Measurements from ENCODE around the gene NUMBL.
A peak's percentile ranks its signal among the peaks of the same experiment; 100 is the strongest.
"Not testable (repeated sequence)": the region's sequence is repeated elsewhere in the genome, so short reads cannot be mapped to it uniquely, and the experiment has no call there.

Gene NUMBL

DNA sequence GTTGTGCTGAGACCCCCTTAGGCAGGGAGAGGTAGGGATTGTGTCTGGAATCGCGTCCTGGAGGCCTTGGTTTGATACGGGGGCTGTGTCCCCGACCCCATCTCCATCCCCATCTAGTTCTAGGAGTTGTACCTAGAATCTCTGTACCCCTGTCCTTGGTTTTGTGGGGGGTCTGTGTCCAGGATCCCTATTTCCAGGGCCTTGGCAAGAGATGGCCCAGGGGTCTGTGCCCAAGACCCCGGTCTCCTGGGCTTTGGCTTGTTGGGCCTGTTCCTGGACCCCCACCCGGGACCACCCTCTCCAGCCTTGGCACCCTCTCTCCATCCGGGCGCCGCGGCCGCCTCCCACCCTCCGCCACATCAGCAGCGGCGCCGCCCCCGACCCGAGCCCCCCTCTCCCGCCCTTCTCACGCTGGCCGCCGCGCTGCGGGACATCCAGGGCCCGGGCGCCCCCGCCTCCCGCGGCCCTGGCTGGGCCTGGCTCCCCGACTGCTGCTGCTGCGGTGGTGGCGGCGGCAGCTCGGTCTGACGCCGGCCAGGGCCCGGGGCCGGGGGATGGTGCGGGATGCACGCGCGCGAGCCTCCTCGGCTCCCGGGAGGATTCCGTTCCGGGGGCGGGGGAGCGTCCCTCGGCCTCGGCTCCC, at the start of gene NUMBL:
TSS of gene NUMBL (minus strand) at position 602 of the 643 bp plus-strand sequence. CDS start at position 434, 168 bp downstream.
- DNase-seq (ENCODE audit: low spot score): no peak

DNA sequence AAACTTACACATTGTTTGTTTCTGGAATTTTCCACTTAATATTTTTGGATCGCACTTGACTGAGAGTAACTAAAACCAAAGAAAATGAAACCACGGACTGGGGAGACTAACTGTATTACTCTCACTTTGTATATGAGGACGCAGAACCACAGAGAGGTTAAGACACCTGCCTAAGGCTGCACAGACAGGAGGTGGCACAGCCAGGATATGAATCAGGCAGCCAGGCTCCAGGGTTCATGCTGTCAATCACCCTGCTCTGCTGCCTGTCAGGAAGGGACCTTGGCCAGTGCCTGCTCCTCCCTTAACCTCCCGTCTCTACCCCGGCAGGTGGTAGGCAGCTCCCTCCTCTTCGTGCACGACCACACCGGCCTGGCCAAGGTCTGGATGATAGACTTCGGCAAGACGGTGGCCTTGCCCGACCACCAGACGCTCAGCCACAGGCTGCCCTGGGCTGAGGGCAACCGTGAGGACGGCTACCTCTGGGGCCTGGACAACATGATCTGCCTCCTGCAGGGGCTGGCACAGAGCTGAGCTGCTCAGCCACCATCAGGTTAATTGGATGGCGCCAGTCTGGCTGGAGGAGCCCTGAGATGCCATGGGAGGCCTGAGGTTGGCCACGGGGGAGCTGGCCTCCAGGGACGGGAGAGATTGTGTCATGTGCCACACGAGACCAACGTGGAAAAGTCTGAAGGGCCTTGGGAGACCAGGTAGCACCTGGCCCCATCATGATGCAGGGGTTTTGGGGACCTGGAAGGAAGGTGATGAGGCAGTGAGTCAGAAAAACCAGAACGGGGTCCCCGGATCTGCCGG, 48.8 kb upstream of the NUMBL start:
- DNase-seq (ENCODE audit: low spot score): no peak

DNA sequence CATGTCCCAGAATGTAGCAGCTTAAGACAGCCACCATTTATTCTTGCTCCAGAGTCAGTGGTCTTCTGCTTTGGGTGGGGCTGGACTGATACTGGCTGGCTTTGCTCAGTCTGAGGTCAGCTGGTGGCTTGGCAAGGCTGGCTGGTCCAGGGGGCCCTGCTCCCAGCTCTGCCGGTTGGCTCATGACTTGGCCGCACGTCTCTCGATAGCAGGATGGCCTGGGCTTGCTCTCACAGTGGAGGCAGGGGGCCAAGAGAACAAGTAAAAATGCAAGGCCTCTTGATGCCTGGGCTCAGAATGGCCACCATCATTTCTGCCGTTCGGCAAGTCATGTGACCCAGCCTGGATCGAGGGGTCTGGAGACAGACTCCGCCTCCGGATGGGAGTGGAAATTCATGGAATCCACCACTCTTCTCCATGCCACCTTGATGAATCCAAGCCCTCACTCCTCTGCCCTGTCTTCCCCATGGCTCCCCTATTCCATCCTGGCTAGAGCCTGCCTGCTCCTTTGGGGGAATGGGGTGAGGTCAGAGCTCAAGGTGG, 46.7 kb upstream of the NUMBL start:
- no peak for DNase-seq (ENCODE audit: low spot score)

DNA sequence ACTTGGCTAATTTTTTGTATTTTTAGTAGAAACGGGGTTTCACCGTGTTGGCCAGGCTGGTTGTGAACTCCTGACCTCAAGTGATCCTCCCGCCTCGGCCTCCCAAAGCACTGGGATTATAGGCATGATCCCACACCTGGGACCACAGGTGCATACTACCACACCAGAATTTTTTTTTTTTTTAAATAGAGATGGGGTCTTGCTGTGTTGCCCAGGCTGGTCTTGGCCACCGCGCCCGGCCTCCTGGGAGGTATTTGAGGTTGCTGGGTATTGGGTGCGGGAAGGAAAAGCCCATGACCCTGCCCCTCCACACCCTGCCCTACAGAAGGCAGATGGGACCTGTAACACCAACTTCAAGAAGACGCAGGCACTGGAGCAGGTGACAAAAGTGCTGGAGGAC, 46.2 kb upstream of the NUMBL start:
- no peak for DNase-seq (ENCODE audit: low spot score)

DNA sequence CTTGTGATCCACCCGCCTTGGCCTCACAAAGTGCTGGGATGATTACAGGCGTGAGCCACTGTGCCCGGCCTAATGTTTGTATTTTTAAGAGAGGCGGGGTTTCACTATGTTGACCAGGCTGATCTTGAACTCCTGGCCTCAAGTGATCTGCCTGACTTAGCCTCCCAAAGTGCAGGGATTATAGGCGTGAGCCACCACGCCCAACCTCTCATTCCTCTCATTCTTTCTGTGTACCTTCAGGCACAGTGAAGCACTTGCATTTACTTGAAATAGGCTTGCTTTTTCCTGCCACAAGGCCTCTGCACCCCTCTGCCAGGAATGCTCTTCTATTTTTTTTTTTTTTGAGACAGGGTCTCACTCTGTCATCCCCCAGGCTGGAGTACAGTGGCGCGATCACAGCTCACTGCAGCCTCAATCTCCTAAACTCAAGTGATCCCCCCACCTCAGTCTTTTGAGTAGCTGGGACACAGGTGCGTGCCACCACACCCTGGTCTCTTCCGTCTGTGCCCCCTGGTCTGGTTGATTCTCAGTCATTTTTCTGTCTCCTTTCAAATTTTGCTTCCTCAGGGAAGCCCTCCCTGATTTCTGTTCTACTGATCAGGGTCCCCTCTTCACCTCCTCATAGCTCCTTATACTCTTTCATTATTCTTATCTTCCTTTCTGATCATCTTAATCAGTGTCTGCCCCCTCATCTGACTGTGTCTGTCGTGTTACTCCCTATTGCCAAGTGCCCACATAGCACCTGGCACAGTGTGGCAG, 44.7 kb upstream of the NUMBL start:
- DNase-seq (ENCODE audit: low spot score): no peak

DNA sequence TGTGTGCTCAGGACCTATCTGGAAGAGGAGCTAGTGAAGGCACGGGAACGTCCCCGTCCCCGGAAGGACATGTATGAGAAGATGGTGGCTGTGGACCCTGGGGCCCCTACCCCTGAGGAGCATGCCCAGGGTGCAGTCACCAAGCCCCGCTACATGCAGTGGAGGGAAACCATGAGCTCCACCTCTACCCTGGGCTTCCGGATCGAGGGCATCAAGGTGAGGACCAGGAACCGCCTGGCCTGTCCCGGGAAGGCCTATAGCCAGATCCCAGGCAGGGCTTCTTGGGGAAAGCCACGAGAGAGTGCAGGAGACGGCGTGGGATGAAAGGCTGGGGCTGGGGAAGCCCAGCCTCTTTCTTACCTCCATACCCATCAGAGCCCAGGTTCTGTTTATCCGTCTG, 42.7 kb upstream of the NUMBL start:
- DNase-seq (ENCODE audit: low spot score): no peak

DNA sequence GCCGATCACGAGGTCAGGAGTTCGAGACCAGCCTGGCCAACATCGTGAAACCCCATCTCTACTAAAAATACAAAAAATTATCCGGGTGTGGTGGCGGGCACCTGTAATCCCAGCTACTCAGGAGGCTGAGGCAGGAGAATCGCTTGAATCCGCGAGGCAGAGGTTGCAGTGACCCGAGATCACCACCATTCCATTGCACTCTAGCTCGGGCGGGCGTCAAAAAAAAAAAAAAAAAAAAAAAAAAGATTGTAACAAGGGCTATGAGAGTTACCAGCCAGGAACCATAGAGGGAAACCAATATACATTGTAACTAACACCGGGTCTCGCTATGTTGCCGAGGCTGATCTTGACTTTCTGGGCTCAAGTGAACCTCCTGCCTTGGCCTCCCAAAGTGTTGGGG, 41.9 kb upstream of the NUMBL start:
- DNase-seq (ENCODE audit: low spot score): not testable (repeated sequence)

DNA sequence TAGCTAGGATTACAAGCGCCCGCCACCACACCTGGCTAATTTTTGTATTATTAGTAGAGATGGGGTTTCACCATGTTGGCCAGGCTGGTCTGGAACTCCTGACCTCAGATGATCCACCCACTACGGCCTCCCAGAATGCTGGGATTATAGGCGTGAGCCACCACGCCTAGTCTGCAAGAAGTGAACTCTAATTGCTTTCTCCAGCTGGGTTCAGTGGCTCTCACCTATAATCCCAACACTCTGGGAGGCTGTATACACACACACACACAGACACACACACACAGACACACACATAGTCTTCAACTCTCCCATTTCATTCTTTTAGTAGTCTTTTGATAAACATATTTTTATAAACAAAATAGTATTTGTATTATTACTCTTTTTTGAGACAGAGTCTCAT, 39.6 kb upstream of the NUMBL start:
- not testable (repeated sequence) for DNase-seq (ENCODE audit: low spot score)

DNA sequence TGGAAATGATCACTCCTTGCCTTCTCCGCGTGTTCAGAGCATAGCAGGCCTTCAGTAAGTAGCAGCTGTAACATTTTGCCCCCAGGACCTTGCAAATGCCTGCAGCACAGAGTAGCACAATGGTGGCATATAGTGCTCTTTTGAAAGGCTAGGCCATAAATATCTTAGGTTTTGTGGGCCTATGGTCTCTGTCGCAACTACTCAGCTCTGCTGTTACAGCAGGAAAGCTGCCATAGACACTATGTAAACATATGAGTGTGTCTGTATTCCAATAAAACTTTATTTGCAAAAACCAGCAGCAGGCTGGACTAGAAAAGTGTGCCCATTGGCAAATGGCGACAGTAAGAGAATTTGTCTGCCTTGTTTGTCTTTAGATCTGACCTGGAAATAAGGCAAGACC, 35.8 kb upstream of the NUMBL start:
- DNase-seq (ENCODE audit: low spot score): no peak

DNA sequence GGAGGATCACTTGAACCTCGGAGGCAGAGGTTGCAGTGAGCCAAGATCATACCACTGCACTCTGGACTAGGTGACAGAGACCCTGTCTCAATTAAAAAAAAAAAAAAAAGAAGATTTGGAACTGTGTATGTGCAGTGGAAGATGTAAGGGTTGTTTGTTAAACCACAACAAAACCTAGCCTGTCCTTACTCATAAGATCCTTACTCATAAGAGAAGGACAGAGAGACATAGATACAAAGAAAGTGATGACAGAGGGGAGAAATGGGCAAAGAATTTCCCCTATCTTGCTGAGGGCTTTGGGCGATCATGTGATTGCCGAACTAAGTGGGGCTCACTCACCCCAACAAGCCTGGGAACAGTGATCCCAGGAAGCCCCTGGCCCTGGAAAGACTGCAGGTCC, 34.4 kb upstream of the NUMBL start:
- no peak for DNase-seq (ENCODE audit: low spot score)

DNA sequence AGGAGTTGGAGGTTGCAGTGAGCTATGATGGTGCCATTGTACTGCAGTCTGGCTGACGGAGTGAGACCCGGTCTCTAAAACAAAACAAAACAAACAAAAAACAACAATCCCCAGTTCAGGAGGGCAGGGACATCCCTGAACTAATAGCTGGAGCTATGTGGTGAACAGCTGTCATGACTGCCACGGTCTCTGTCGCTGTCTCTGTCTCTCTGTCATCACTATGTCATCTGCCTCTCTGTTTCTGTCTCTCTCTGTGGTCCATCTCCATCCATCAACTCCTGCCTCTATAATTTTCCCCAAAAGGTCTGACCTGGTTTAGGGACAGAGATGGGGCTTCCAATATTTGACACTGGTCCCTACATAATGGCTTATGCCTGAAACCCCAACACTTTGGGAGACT, 33.9 kb upstream of the NUMBL start:
- DNase-seq (ENCODE audit: low spot score): no peak

DNA sequence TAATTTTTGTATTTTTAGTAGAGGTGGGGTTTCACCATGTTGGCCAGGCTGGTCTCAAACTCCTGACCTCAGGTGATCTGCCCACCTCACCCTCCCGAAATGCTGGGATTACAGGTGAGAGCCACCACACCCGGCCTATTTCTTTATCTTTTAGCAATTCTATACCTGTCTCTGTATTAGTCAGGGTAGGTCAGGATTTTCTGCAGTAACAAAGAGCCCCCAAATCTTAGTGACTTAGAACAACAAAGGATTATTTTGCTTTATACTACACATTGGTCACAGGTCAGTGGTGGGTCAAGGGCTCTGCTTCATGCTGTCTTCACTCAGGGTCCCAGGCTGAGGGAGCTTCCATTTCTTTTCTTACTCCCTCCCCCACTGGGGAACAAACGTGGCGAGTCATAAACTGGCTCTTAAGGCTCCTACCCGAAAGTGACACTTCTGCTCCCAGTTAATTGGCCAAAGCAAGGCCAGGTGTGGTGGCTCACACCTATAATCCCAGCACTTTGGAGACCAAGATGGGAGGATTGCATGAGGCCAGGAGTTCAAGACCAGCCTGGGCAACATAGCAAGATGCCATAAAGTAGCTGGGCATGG, 33.3 kb upstream of the NUMBL start:
- DNase-seq (ENCODE audit: low spot score): no peak

DNA sequence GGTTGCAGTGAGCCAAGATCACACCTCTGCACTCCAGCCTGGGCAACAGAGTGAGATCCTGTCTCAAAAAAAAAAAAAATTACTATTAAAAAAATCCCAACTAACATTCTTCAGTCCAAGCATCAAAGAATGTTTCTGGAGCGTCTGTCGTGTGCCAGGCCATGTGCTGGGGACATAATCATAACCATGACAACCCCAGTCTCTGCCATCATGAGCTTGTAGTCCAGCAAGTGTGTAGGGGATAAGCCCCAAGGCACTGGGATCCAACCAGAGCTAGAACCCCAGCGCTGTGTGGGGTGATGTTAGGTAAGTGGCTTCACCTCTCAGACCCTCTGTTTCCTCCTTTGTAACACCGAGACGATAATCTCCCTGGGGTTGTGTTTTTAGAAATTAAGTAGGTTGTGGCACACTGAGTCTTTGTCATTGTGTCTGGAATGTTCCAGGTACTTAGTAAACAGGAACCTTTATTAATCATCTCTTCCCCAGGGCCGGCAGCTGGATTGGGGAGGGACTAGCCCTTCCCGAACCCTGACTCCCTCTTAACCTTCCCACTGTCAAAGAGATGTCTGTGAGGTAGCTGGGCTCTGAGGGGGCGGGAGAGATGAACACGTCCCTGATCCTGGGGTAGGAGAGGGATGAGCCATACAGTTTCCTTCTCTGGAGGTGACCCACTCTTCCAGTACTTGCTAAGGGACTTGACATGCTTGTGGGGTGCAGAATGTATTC, 31.6 kb upstream of the NUMBL start:
- no peak for DNase-seq (ENCODE audit: low spot score)

DNA sequence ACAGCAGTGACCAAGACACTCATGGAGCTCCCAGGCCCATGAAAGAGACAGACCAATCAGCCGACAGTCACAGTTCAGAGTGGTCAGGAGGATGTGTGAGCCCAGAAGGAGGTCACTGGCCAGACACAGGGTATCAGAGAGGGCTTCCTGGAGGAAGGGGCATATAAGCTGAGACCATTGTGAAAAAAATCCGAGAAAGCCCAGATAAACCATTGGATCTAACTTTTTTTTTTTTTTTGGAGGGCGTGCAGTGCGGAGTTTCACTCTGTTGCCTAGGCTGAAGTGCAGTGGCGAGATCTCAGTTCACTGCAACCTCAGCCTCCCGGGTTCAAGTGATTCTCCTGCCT, 30.7 kb upstream of the NUMBL start:
- DNase-seq (ENCODE audit: low spot score): no peak

DNA sequence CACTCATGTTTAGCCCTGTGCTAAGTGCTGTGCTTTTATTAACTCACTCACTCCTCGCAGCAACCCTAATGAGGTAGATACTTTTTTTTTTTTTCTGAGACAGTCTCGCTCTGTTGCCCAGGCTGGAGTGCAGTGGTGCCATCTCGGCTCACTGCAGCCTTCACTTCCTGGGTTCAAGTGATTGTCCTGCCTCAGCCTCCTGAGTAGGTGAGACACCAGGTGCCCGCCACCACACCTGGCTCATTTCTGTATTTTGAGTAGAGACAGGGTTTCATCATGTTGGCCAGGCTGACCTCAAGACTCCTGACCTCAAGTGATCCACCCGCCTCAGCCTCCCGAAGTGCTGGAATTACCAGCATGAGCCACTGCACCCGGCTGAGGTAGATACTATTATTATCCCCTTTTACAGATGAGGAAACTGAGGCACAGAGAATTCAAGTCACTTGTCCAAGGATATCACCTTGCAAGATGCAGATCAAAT, 29.0 kb upstream of the NUMBL start:
- no peak for DNase-seq (ENCODE audit: low spot score)

DNA sequence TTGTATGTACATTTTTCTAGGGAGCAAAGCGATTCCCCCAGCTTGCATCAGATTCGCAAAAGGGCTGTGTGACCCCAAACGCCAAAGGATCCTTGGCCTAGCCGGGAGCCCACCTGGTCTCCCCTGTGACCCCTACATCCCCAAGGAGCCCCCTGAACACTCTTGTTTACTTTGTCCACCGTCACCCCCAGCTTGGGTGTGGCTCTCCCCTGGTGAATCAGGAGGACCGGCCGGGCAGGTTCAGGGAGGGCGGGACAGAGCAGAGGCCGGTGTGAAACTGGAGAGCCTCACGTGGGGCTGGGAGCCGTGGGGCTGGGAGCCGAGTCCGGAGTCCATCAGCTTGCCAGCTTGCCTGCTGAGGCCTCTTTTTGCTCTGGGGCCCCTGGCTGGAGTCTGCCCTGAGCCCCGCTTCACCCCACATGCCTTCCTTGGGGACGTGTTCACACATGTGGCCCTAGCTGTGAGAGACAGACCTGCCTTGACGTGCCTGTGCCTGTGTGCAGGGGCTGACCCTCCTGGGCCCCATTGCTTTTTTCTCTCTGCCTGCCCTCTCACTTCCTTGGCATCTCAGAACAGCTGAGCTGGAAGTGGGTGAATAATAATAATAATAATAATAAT, 28.4 kb upstream of the NUMBL start:
- DNase-seq (ENCODE audit: low spot score): no peak

DNA sequence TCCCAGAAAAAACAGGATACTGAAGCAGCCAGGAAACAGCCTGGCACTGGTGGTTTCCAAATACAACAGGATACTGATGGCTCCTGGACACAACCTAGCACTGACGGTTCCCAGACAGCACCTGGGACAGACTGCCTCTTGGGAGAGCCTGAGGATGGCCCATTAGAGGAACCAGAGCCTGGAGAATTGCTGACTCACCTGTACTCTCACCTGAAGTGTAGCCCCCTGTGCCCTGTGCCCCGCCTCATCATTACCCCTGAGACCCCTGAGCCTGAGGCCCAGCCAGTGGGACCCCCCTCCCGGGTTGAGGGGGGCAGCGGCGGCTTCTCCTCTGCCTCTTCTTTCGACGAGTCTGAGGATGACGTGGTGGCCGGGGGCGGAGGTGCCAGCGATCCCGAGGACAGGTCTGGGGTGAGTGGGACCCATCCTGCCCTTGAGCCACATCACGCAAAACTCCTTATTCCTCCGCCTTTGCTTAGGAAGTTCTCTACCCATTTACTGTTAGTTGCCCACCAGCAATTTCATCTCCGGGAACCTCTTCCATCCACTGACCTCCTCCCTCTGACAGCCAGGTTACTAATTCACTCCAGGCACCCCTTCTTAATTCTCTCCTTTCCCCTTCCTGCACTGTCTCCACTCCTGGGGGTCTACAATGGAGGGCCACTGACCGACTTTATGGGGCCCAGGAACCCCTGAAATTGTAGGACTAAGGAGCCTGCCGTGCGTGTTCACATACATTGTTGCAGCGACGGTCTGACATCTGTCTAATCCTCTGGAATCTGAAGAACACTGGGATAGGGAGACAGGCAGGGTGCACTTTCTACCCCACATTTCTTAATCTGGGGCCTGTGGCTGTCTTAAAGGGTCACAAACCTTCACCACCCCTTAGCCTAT, 27.7 kb upstream of the NUMBL start:
- no peak for DNase-seq (ENCODE audit: low spot score)

DNA sequence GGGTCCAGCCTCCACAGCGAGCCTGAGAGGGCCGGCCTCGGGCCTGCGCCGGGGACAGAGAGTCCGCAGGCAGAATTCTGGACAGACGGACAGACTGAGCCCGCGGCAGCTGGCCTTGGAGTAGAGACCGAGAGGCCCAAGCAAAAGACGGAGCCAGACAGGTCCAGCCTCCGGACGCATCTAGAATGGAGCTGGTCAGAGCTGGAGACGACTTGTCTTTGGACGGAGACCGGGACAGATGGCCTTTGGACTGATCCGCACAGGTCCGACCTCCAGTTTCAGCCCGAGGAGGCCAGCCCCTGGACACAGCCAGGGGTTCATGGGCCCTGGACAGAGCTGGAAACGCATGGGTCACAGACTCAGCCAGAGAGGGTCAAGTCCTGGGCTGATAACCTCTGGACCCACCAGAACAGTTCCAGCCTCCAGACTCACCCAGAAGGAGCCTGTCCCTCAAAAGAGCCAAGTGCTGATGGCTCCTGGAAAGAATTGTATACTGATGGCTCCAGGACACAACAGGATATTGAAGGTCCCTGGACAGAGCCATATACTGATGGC, 27.0 kb upstream of the NUMBL start:
- no peak for DNase-seq (ENCODE audit: low spot score)

DNA sequence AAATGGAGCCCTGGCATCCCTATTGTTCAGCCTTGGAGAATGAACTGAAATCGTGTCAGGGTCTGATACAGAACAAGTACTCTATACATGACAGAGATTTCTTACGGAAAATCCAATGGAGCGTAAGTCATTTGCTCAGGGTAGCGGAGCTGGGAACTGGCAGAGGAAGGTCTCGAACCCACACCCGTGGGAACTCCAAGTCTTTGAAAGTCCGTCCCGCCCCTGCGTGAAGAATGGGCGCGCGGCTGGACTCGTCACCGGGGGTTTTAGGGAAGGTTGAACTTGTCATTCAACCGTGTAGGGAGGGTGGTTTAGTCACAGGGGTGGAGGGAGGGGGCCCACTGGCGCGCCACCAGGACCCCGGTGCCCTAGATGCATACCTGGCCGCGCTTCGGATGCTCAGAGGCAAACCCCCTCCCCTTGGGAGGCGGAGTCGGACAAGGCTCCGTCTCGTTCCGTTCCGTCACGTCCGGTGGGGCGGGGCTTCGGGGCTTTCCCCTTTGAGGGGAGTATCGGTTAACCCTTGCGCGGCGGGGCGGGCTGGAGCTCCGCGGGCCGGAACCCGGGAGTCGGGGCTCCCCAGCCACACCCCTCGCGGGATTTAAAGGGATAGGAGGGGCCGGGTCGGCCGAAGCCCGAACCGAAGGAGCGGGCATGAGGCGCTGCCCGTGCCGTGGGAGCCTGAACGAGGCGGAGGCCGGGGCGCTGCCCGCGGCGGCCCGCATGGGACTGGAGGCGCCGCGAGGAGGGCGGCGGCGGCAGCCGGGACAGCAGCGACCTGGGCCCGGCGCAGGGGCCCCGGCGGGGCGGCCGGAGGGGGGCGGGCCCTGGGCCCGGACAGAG, 26.3 kb upstream of the NUMBL start, which contains the start of the genes COQ8B and ITPKC:
TSS of gene COQ8B (minus strand) at position 405 of the 843 bp plus-strand sequence. CDS start 2,254 bp downstream, outside the sequence.
TSS of gene ITPKC (plus strand) at position 631 of the 843 bp plus-strand sequence. CDS start at position 655, 24 bp downstream.
- peak; percentile 99 for DNase-seq (ENCODE audit: low spot score)

Measured in pons (tissue), 1 donor.